A673 (cell line): Measurements from ENCODE around the gene SGMS1. TPM values are rescaled to one million over a fixed set of nuclear protein-coding genes. Genes with fewer than 3 reads are reported as not detected.

Experiments used
- BruUV-seq: library from RNA; stranded (reverse); fragments of 400-500 nt; replicated peaks from 2 replicates; lab custom pipeline; 2021; lab: Mats Ljungman, UMichigan
- CTCF ChIA-PET: fragments of 300-600 bp; sonication (Branson Sonifier 250); formaldehyde crosslinking; loops from one replicate; lab custom pipeline; 2022; ENCODE audit warnings: antibody characterized with exemption; lab: Charles Lee
- POLR2A ChIA-PET: fragments of 300-600 bp; sonication (Branson Sonifier 250); formaldehyde crosslinking; loops from one replicate; lab custom pipeline; 2022; ENCODE audit warnings: antibody characterized with exemption; ENCODE audit not compliant: low non-redundant PET; lab: Charles Lee
- DNase-seq: peaks from one replicate; pipeline ENCODE4 v3.0.0-alpha.2; 2015; ENCODE audit warnings: low spot score
- H3K27ac ChIP-seq: fragments of 200-600 bp; sonication (generic); 2 replicates; pipeline ENCODE4 v1.5.1; 2016; ENCODE audit warnings: mixed run types, low read depth, mild to moderate bottlenecking, mixed read lengths, antibody characterized with exemption, low read length; ENCODE audit not compliant: poor library complexity, severe bottlenecking
- H3K27me3 ChIP-seq: fragments of 200-600 bp; sonication (generic); replicated peaks from 2 replicates; pipeline ENCODE4 v1.6.1; 2017; ENCODE audit warnings: mixed run types, low read depth, mild to moderate bottlenecking, mixed read lengths, antibody characterized with exemption, low read length; ENCODE audit not compliant: insufficient read depth, poor library complexity
- H3K36me3 ChIP-seq: fragments of 200-600 bp; sonication (generic); 2 replicates; pipeline ENCODE4 v1.6.1; 2016; ENCODE audit warnings: mixed run types, mild to moderate bottlenecking, mixed read lengths, antibody characterized with exemption, low read length; ENCODE audit not compliant: insufficient read depth, poor library complexity, severe bottlenecking
- H3K4me1 ChIP-seq: fragments of 200-600 bp; sonication (generic); 2 replicates; pipeline ENCODE4 v1.6.1; 2017; ENCODE audit warnings: mixed run types, mild to moderate bottlenecking, mixed read lengths, antibody characterized with exemption, low read length; ENCODE audit not compliant: insufficient read depth, poor library complexity, severe bottlenecking
- H3K4me3 ChIP-seq: fragments of 200-600 bp; sonication (generic); 2 replicates; pipeline ENCODE4 v1.5.1; 2016; ENCODE audit warnings: low read depth, mixed run types, mild to moderate bottlenecking, mixed read lengths, low read length; ENCODE audit not compliant: poor library complexity, severe bottlenecking
- H3K9me3 ChIP-seq: fragments of 200-600 bp; sonication (generic); 2 replicates; pipeline ENCODE4 v1.6.1; 2016; ENCODE audit warnings: mixed run types, low read depth, mild to moderate bottlenecking, mixed read lengths, antibody characterized with exemption, low read length; ENCODE audit not compliant: poor library complexity, severe bottlenecking
- EZH2 ChIP-seq: fragments of 200-600 bp; sonication (generic); IDR thresholded peaks from 2 replicates; pipeline ENCODE4 v1.6.1; 2017; ENCODE audit warnings: borderline replicate concordance, low read depth, mild to moderate bottlenecking, mixed read lengths, antibody characterized with exemption, low read length; ENCODE audit not compliant: poor library complexity, severe bottlenecking
- intact Hi-C: fragments of 100-400 bp; cut with micrococcal nuclease; formaldehyde crosslinking; loops from one replicate; pipeline ENCODE4 v1.10.0; 2022; ENCODE audit not compliant: unreplicated experiment
- total RNA-seq: library from RNA; stranded (reverse); gene quantifications from 2 replicates; pipeline ENCODE4 v1.2.3, GENCODE V29; 2021
- TF ChIP-seq, protein P1 (sequence below): fragments of 300-800, 200-600 bp; sonication (generic); conservative IDR thresholded peaks from 2 replicates; pipeline ENCODE4 v1.5.1; 2017; ENCODE audit warnings: low read depth, mild to moderate bottlenecking, antibody characterized with exemption, low read length, moderate library complexity, mixed read lengths

Gene SGMS1
- total RNA-seq, 1 experiment from 2014 or later: 13.0 TPM

DNA sequence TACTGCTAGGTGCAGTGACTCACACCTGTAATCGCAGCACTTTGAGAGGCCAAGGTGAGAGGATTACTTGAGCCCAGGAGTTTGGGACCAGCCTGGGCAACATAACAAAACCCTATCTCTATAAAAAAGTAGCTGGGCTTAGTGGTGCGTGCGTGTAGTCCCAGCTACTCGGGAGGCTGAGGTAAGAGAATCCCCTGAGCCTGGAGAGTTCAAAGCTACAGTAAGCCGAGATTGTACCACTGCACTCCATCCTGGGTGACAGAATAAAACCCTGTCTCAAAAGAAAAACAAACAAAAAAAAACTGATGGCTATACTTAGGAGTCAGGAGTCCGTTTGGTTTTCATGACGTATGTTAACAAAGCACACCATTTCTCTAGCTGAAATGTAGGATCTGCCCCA is 2.9 kb downstream of the SGMS1 start:
- BruUV-seq: no TSS peak
- Histone ChIP-seq H3K36me3 (no peaks in the 10 kb centered on the region), H3K4me1 (peaks cover 18% of the 10 kb centered on the region), H3K27ac (no peak overlapping the region), H3K9me3 (no peaks in the 10 kb centered on the region), H3K27me3 (no peaks in the 10 kb centered on the region), H3K4me3 (no peak overlapping the region)
- TF ChIP-seq, protein P1, sequence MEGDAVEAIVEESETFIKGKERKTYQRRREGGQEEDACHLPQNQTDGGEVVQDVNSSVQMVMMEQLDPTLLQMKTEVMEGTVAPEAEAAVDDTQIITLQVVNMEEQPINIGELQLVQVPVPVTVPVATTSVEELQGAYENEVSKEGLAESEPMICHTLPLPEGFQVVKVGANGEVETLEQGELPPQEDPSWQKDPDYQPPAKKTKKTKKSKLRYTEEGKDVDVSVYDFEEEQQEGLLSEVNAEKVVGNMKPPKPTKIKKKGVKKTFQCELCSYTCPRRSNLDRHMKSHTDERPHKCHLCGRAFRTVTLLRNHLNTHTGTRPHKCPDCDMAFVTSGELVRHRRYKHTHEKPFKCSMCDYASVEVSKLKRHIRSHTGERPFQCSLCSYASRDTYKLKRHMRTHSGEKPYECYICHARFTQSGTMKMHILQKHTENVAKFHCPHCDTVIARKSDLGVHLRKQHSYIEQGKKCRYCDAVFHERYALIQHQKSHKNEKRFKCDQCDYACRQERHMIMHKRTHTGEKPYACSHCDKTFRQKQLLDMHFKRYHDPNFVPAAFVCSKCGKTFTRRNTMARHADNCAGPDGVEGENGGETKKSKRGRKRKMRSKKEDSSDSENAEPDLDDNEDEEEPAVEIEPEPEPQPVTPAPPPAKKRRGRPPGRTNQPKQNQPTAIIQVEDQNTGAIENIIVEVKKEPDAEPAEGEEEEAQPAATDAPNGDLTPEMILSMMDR: no peak
- DNase-seq: no peak
- POLR2A ChIA-PET: no interaction called here
- intact Hi-C loops: loop anchor here (5.0 kb wide), 1 partner anchor 204 kb away; no protein-coding TSS in a partner anchor
- CTCF ChIA-PET: no interaction called here

DNA sequence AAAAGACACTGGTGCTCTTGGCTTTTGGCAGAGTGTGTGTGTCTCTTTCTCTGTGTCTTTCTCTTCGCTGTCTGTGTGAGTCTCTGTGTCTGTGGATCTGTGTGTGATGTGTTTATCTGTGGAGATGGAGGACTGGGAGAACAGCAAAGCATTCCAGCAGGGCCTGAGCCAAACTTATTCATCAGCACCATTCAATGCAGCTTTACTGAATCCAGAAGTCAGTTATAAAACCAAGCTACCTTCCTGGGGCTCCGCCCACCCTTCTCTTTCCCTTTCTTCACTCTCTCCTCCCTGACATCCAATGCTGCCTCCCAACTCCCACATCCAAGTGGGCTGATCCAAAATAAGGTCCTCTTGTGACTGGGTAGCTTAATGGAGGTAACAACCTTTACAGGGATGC is 3.9 kb downstream of the SGMS1 start:
- peaks cover 13% of the 10 kb centered on the region for H3K4me1 ChIP-seq
- POLR2A ChIA-PET: no interaction called here
- no peaks in the 10 kb centered on the region for H3K9me3 ChIP-seq
- CTCF ChIA-PET: no interaction called here
- H3K27me3 ChIP-seq: no peaks in the 10 kb centered on the region
- TF ChIP-seq, protein P1: no peak
- TF ChIP-seq EZH2: no peak
- intact Hi-C loops: loop anchor here (5.0 kb wide), 1 partner anchor 203 kb away; no protein-coding TSS in a partner anchor
- no peak overlapping the region for H3K4me3 ChIP-seq
- BruUV-seq: no TSS peak
- no peaks in the 10 kb centered on the region for H3K36me3 ChIP-seq
- no peak overlapping the region for H3K27ac ChIP-seq
- no peak for DNase-seq

DNA sequence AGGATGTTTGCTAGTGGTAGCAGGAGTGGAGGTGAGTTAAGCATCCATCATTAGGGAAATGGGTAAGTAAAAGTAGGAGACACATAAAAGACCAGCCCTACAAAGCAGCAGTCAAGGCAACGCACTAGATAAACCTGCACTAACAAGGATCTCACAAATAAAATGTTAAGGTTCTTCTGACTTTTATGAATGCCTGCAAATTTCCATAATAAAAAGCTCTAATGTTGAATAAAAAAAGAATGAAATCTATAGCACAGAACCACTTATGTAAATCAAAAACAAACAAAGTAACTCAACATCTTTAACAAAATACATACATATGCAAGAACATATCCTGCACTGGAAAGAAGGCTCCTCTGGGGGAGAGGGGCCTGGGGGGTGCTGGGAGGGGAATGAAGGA is 4.6 kb downstream of the SGMS1 start:
- peaks cover 13% of the 10 kb centered on the region for H3K4me1 ChIP-seq
- no TSS peak for BruUV-seq
- H3K9me3 ChIP-seq: no peaks in the 10 kb centered on the region
- intact Hi-C loops: no loop called here
- no peak for DNase-seq
- no peaks in the 10 kb centered on the region for H3K36me3 ChIP-seq
- ChIA-PET POLR2A (no interaction called here), CTCF (no interaction called here)
- H3K27ac ChIP-seq: no peak overlapping the region
- no peak overlapping the region for H3K4me3 ChIP-seq
- TF ChIP-seq EZH2: no peak
- TF ChIP-seq, protein P1: no peak
- no peaks in the 10 kb centered on the region for H3K27me3 ChIP-seq
